HEK293 (cell line): Measurements from ENCODE around the gene RGS8.

Experiments
- CTCF ChIP-seq: fragments of 450-650 bp; formaldehyde crosslinking; IDR thresholded peaks from 2 replicates; pipeline ENCODE4 v1.5.1; 2016; ENCODE audit warnings: missing biosample characterization, missing genetic modification characterization
- KLF16 ChIP-seq: fragments of 450-650 bp; formaldehyde crosslinking; IDR thresholded peaks from 2 replicates; pipeline ENCODE4 v1.5.1; 2017; ENCODE audit warnings: missing biosample characterization, missing genetic modification characterization
- REST ChIP-seq: fragments of 450-650 bp; formaldehyde crosslinking; IDR thresholded peaks from 2 replicates; pipeline ENCODE4 v1.5.1; 2016; ENCODE audit warnings: missing biosample characterization, missing genetic modification characterization
- YY1 ChIP-seq: fragments of 450-650 bp; formaldehyde crosslinking; IDR thresholded peaks from 2 replicates; pipeline ENCODE4 v1.5.1; 2018; ENCODE audit warnings: missing biosample characterization, missing genetic modification characterization
- ZBTB20 ChIP-seq: fragments of 450-650 bp; formaldehyde crosslinking; IDR thresholded peaks from 2 replicates; pipeline ENCODE4 v1.5.1; 2016; ENCODE audit warnings: missing biosample characterization, missing genetic modification characterization
- ZFP41 ChIP-seq: fragments of 450-650 bp; formaldehyde crosslinking; IDR thresholded peaks from 2 replicates; pipeline ENCODE4 v1.5.1; 2016; ENCODE audit warnings: missing biosample characterization, missing genetic modification characterization, borderline replicate concordance
- ZNF121 ChIP-seq: fragments of 450-650 bp; formaldehyde crosslinking; IDR thresholded peaks from 2 replicates; pipeline ENCODE4 v1.5.1; 2016; ENCODE audit warnings: missing biosample characterization, missing genetic modification characterization
- ZNF510 ChIP-seq: fragments of 450-650 bp; formaldehyde crosslinking; IDR thresholded peaks from 2 replicates; pipeline ENCODE4 v1.5.1; 2018; ENCODE audit warnings: mild to moderate bottlenecking, missing genetic modification characterization, missing biosample characterization; ENCODE audit not compliant: insufficient replicate concordance
- ZNF629 ChIP-seq: fragments of 450-650 bp; formaldehyde crosslinking; IDR thresholded peaks from 2 replicates; pipeline ENCODE4 v1.5.1; 2017; ENCODE audit warnings: missing biosample characterization, missing genetic modification characterization
- ZNF707 ChIP-seq: fragments of 450-650 bp; formaldehyde crosslinking; IDR thresholded peaks from 2 replicates; pipeline ENCODE4 v1.5.1; 2016; ENCODE audit warnings: missing biosample characterization, missing genetic modification characterization
- ZNF76 ChIP-seq: fragments of 450-650 bp; formaldehyde crosslinking; IDR thresholded peaks from 2 replicates; pipeline ENCODE4; 2016; ENCODE audit warnings: low read depth, missing biosample characterization, missing genetic modification characterization, borderline replicate concordance
- ZNF777 ChIP-seq: fragments of 450-650 bp; formaldehyde crosslinking; IDR thresholded peaks from 2 replicates; pipeline ENCODE4 v1.5.1; 2017; ENCODE audit warnings: missing biosample characterization, missing genetic modification characterization, borderline replicate concordance
- ZSCAN30 ChIP-seq: fragments of 450-650 bp; IDR thresholded peaks from 2 replicates; pipeline ENCODE4 v1.5.1; 2018; ENCODE audit warnings: missing biosample characterization, mild to moderate bottlenecking, missing genetic modification characterization, moderate library complexity

- no peak for TF ChIP-seq REST
- no peak for TF ChIP-seq ZNF777 (tag by site-specific recombination)
- TF ChIP-seq YY1: no peak
- TF ChIP-seq CTCF (tag by site-specific recombination): no peak
- no peak for TF ChIP-seq ZNF121 (tag by site-specific recombination)
- TF ChIP-seq ZNF76: no peak
- TF ChIP-seq ZBTB20 (tag by site-specific recombination): no peak
- no peak for TF ChIP-seq ZSCAN30 (tag by site-specific recombination)
- TF ChIP-seq ZFP41 (tag by site-specific recombination): no peak
- no peak for TF ChIP-seq ZNF707 (tag by site-specific recombination)
- TF ChIP-seq ZNF629 (tag by site-specific recombination): no peak
- TF ChIP-seq ZNF510 (tag by site-specific recombination): no peak
- TF ChIP-seq KLF16 (tag by site-specific recombination): no peak
Measured at GRCh38 chr1:182671750-182672486, 12.5 kb downstream of the RGS8 start.
